ENCODE data around the gene BRAF.
"Not testable (repeated sequence)": the region's sequence is repeated elsewhere in the genome, so short reads cannot be mapped to it uniquely, and the experiment has no call there.

BRAF gene

DNA sequence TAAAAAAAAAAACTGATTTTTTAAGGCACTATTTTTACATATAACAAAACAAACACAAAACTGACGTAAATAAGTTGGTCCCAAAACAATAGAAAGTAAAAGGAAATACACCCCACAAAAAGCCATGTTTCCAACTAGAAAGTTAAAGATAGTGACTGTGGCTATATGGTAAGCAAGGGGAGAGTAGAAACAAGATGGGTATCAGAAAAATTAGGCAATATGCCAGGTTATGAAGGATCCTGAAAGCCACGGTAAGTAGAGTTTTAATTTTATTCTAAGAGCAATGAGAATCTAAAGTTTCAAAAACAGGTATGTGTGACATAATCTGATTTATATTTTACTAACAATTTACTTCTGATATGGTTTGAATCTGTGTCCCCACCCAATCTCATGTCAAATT lies 61.5 kb downstream of the BRAF start:
- Histone ChIP-seq H3K4me1 (ENCODE audit: control insufficient read depth in 2 of 2, insufficient read depth in 2 of 2, low read length in 2 of 2) (no peaks in the 10 kb centered on the region), H3K27me3 (ENCODE audit: control insufficient read depth in 2 of 2, insufficient read depth in 2 of 2, low read length in 2 of 2) (no peaks in the 10 kb centered on the region), H3K27ac (ENCODE audit: low read depth in 2 of 2, low read length in 2 of 2) (no peak overlapping the region), H3K36me3 (ENCODE audit: control insufficient read depth in 2 of 2, insufficient read depth in 2 of 2, low read length in 2 of 2) (no peaks in the 10 kb centered on the region), H3K9ac (ENCODE audit: low read depth in 1 of 2, low read length in 2 of 2) (no peak overlapping the region), H3K4me3 (ENCODE audit: low read length in 2 of 2) (no peak overlapping the region), H3K9me3 (ENCODE audit: control insufficient read depth in 2 of 2, low read length in 2 of 2) (no peaks in the 10 kb centered on the region)

DNA sequence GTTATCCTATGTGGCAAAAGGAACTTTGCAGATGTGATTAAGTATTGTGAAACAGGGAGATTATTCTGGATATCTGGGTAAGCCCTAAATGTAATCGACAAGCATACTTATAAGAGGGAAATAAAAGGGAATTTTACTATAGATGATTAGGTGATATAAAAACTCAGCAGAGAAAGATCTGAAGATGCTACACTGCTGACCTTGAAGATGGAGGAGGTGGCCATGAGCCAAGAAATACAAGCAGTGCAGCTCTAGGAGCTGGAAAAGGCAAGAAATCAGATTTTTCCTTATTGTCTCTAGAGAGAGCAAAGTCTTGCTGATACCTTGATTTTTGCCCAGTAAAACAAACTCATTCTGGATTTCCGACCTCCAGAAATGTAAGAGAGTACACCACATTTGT lies 67.7 kb downstream of the BRAF start:
- Histone ChIP-seq H3K9ac (ENCODE audit: low read depth in 1 of 2, low read length in 2 of 2) (no peak overlapping the region), H3K27me3 (ENCODE audit: control insufficient read depth in 2 of 2, insufficient read depth in 2 of 2, low read length in 2 of 2) (no peaks in the 10 kb centered on the region), H3K27ac (ENCODE audit: low read depth in 2 of 2, low read length in 2 of 2) (no peak overlapping the region)

DNA sequence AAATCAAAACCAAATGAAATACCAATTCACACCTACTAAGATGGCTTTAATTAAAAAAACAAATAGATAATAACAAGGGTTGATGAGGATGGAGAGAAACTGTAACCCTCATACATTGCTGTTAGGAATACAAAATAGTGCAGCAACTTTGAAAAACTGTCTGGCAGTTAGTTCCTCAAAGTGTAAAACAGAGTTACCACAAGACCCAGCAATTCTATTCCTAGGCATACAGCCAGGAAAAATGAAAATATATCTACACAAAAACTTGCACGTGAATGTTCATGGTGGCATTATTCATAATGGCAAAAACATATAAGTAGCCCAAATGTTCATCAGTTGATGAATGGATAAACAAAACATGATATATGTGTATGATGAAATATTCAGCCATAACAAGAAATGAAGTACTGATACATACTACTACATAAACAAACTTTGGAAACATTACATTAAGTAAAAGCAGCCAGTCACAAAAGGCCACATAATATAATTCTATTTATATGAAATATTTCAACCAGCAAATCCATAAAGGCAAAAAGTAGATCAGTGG lies 83.5 kb downstream of the BRAF start:
- no peak overlapping the region for H3K27ac ChIP-seq (ENCODE audit: low read depth in 2 of 2, low read length in 2 of 2)
- no peak overlapping the region for H3K9ac ChIP-seq (ENCODE audit: low read depth in 1 of 2, low read length in 2 of 2)
- no peaks in the 10 kb centered on the region for H3K9me3 ChIP-seq (ENCODE audit: control insufficient read depth in 2 of 2, low read length in 2 of 2)
- no peaks in the 10 kb centered on the region for H3K4me1 ChIP-seq (ENCODE audit: control insufficient read depth in 2 of 2, insufficient read depth in 2 of 2, low read length in 2 of 2)
- H3K4me3 ChIP-seq (ENCODE audit: low read length in 2 of 2) = no peak overlapping the region
- peaks cover 0 to 3% of the 10 kb centered on the region in 2 donors for H3K36me3 ChIP-seq (ENCODE audit: control insufficient read depth in 2 of 2, insufficient read depth in 2 of 2, low read length in 2 of 2)
- H3K27me3 ChIP-seq (ENCODE audit: control insufficient read depth in 2 of 2, insufficient read depth in 2 of 2, low read length in 2 of 2) = no peaks in the 10 kb centered on the region

More for the DNA sequence above, 67.7 kb downstream of the BRAF start:
- Histone ChIP-seq H3K4me3 (ENCODE audit: low read length in 2 of 2) (no peak overlapping the region), H3K4me1 (ENCODE audit: control insufficient read depth in 2 of 2, insufficient read depth in 2 of 2, low read length in 2 of 2) (no peaks in the 10 kb centered on the region), H3K36me3 (ENCODE audit: control insufficient read depth in 2 of 2, insufficient read depth in 2 of 2, low read length in 2 of 2) (no peaks in the 10 kb centered on the region), H3K9me3 (ENCODE audit: control insufficient read depth in 2 of 2, low read length in 2 of 2) (no peaks in the 10 kb centered on the region)

DNA sequence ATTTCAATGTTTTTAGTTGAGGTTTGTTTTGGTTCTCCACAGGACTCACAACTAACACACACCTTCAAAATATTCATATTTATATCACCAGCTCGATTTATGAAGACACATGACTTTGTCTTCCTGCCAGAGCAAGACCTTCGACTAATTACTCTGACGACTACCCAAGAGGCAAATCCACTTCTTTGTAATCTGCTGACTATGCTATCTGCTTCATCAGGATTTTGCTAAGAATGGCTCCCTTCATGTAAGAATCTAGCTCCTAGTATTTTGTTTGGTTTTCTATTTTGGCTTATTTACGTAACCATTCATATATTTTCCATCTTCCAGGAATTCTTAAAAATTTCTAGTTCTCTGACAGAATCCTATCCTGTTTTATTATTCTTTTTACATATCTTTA lies 93.0 kb downstream of the BRAF start:
- no peaks in the 10 kb centered on the region for H3K9me3 ChIP-seq (ENCODE audit: control insufficient read depth in 2 of 2, low read length in 2 of 2)
- no peak overlapping the region for H3K4me3 ChIP-seq (ENCODE audit: low read length in 2 of 2)
- peaks cover 4 to 10% of the 10 kb centered on the region in 2 donors for H3K36me3 ChIP-seq (ENCODE audit: control insufficient read depth in 2 of 2, insufficient read depth in 2 of 2, low read length in 2 of 2)
- H3K4me1 ChIP-seq (ENCODE audit: control insufficient read depth in 2 of 2, insufficient read depth in 2 of 2, low read length in 2 of 2) = no peaks in the 10 kb centered on the region
- H3K9ac ChIP-seq (ENCODE audit: low read depth in 1 of 2, low read length in 2 of 2) = no peak overlapping the region
- no peak overlapping the region for H3K27ac ChIP-seq (ENCODE audit: low read depth in 2 of 2, low read length in 2 of 2)
- no peaks in the 10 kb centered on the region for H3K27me3 ChIP-seq (ENCODE audit: control insufficient read depth in 2 of 2, insufficient read depth in 2 of 2, low read length in 2 of 2)

DNA sequence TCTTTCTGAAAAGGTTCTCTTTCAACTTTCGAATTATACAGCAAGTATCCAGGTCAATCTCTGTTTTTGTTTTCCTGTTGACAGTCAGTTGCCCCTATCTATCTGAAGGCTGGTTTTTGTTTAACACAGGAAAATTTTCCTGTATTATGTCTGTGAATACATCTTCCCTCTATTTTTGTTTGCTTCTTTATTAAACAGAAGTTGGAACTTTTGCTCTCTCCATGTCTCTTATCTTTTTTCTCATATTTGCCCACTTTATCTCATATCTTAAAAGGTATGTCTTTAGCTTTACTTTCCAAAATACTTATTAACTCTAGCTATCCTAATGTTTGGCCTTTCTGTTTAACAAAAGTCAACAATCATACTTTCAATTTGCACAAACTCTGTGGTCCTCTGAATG lies 95.0 kb downstream of the BRAF start:
- Histone ChIP-seq H3K4me1 (ENCODE audit: control insufficient read depth in 2 of 2, insufficient read depth in 2 of 2, low read length in 2 of 2) (no peaks in the 10 kb centered on the region), H3K9ac (ENCODE audit: low read depth in 1 of 2, low read length in 2 of 2) (no peak overlapping the region), H3K9me3 (ENCODE audit: control insufficient read depth in 2 of 2, low read length in 2 of 2) (no peaks in the 10 kb centered on the region), H3K27me3 (ENCODE audit: control insufficient read depth in 2 of 2, insufficient read depth in 2 of 2, low read length in 2 of 2) (no peaks in the 10 kb centered on the region), H3K4me3 (ENCODE audit: low read length in 2 of 2) (no peak overlapping the region), H3K27ac (ENCODE audit: low read depth in 2 of 2, low read length in 2 of 2) (no peak overlapping the region), H3K36me3 (ENCODE audit: control insufficient read depth in 2 of 2, insufficient read depth in 2 of 2, low read length in 2 of 2) (peaks cover 6 to 10% of the 10 kb centered on the region in 2 donors)

DNA sequence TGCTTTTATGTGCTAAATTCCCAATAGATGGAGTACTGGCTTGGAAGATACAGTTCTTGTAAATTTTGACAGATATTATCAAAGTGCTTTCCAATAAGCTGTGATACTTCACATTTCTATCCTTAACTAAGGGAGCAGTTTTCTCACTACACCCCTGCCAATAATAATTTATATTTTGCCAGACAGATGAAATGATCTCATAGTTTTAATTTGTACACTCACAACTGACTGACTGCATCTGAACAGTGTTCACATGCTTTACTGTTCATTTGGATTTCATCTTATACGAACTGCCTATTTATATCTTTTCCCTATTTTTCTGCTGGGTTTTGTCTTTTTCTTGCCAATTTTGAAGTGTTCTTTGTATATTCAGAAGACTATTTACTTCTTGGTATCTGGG lies 96.0 kb downstream of the BRAF start:
- no peaks in the 10 kb centered on the region for H3K4me1 ChIP-seq (ENCODE audit: control insufficient read depth in 2 of 2, insufficient read depth in 2 of 2, low read length in 2 of 2)
- no peak overlapping the region for H3K9ac ChIP-seq (ENCODE audit: low read depth in 1 of 2, low read length in 2 of 2)
- no peaks in the 10 kb centered on the region for H3K27me3 ChIP-seq (ENCODE audit: control insufficient read depth in 2 of 2, insufficient read depth in 2 of 2, low read length in 2 of 2)
- peaks cover 2 to 5% of the 10 kb centered on the region in 2 donors for H3K36me3 ChIP-seq (ENCODE audit: control insufficient read depth in 2 of 2, insufficient read depth in 2 of 2, low read length in 2 of 2)
- H3K9me3 ChIP-seq (ENCODE audit: control insufficient read depth in 2 of 2, low read length in 2 of 2) = no peaks in the 10 kb centered on the region
- no peak overlapping the region for H3K4me3 ChIP-seq (ENCODE audit: low read length in 2 of 2)
- no peak overlapping the region for H3K27ac ChIP-seq (ENCODE audit: low read depth in 2 of 2, low read length in 2 of 2)

DNA sequence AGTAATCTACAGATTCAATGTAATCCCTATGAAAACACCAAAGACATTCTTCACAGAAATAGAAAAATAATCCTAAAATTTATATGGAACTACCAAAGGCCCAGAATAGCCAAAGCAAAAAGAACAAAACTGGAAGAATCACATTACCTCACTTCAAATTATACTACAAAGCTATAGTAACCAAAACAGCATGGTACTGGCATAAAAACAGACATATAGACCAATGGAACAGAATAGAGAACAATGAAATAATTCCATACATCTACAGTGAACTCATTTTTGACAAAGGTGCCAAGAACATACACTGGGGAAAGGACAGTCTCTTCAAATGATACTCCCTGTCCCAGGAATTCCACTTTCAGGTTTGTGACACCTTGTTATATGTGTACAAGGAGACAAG lies 107.3 kb downstream of the BRAF start:
- H3K9ac ChIP-seq (ENCODE audit: low read depth in 1 of 2, low read length in 2 of 2); H3K27me3 ChIP-seq (ENCODE audit: control insufficient read depth in 2 of 2, insufficient read depth in 2 of 2, low read length in 2 of 2); H3K4me1 ChIP-seq (ENCODE audit: control insufficient read depth in 2 of 2, insufficient read depth in 2 of 2, low read length in 2 of 2); H3K4me3 ChIP-seq (ENCODE audit: low read length in 2 of 2); H3K27ac ChIP-seq (ENCODE audit: low read depth in 2 of 2, low read length in 2 of 2); H3K36me3 ChIP-seq (ENCODE audit: control insufficient read depth in 2 of 2, insufficient read depth in 2 of 2, low read length in 2 of 2); H3K9me3 ChIP-seq (ENCODE audit: control insufficient read depth in 2 of 2, low read length in 2 of 2): not testable (repeated sequence)

DNA sequence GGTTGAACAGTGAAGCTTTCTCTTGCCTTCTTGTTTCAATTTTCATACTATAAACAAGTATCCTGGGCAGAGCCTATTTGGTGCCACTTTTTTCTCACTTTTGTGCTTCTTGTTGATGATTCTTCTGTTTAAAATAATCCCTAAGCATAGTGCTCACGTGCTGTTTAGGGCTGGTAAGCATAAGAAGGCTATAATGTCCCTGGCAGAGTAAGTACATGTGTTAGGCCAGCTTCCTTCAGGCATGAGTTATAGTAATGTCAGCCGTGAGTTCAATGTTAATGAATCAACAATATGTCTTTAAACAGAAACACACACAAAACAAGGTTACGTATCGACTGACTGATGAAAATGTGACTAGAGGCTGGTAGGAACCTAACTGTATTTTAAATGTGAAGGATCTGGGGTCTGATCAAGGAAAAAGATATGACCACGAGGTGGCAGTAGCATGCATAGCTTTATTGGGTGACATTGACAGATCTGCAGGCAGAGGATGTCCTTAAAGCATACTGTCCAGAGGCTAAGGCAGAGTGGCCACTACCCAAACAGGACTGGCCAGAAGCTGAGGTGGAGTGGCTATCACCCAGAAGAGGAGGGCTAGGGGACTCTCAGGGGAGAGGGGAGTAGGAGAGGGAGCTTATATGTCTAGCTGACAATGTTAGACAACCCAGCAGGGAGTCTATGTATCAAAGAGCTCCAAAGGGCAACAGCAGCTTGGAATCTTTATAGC lies 113.7 kb downstream of the BRAF start:
- H3K36me3 ChIP-seq (ENCODE audit: control insufficient read depth in 2 of 2, insufficient read depth in 2 of 2, low read length in 2 of 2) = no peaks in the 10 kb centered on the region
- H3K9me3 ChIP-seq (ENCODE audit: control insufficient read depth in 2 of 2, low read length in 2 of 2) = no peaks in the 10 kb centered on the region
- H3K4me3 ChIP-seq (ENCODE audit: low read length in 2 of 2) = no peak overlapping the region
- peaks cover 0 to 2% of the 10 kb centered on the region in 2 donors for H3K4me1 ChIP-seq (ENCODE audit: control insufficient read depth in 2 of 2, insufficient read depth in 2 of 2, low read length in 2 of 2)
- no peak overlapping the region for H3K27ac ChIP-seq (ENCODE audit: low read depth in 2 of 2, low read length in 2 of 2)
- H3K9ac ChIP-seq (ENCODE audit: low read depth in 1 of 2, low read length in 2 of 2) = no peak overlapping the region
- H3K27me3 ChIP-seq (ENCODE audit: control insufficient read depth in 2 of 2, insufficient read depth in 2 of 2, low read length in 2 of 2) = no peaks in the 10 kb centered on the region

DNA sequence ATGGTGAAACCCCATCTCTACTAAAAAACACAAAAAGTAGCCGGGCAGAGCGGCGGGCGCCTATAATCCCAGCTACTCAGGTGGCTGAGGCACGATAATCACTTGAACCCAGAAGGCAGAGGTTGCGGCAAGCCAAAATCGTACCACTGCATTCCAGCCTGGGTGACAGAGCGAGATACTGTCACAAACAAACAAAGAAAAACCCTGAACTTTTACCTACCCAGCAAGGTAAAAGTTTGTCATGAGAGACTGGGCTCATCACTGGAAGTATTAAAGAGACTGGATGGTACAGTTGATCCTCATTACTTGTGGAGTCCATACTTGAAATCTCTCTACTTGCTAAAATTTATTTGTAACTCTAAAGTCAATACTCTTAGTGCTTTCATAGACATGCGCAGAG lies 114.3 kb downstream of the BRAF start:
- Histone ChIP-seq H3K27ac (ENCODE audit: low read depth in 2 of 2, low read length in 2 of 2) (no peak overlapping the region), H3K9me3 (ENCODE audit: control insufficient read depth in 2 of 2, low read length in 2 of 2) (no peaks in the 10 kb centered on the region), H3K4me3 (ENCODE audit: low read length in 2 of 2) (no peak overlapping the region), H3K36me3 (ENCODE audit: control insufficient read depth in 2 of 2, insufficient read depth in 2 of 2, low read length in 2 of 2) (no peaks in the 10 kb centered on the region), H3K27me3 (ENCODE audit: control insufficient read depth in 2 of 2, insufficient read depth in 2 of 2, low read length in 2 of 2) (no peaks in the 10 kb centered on the region), H3K4me1 (ENCODE audit: control insufficient read depth in 2 of 2, insufficient read depth in 2 of 2, low read length in 2 of 2) (peaks cover 0 to 2% of the 10 kb centered on the region in 2 donors), H3K9ac (ENCODE audit: low read depth in 1 of 2, low read length in 2 of 2) (no peak overlapping the region)

DNA sequence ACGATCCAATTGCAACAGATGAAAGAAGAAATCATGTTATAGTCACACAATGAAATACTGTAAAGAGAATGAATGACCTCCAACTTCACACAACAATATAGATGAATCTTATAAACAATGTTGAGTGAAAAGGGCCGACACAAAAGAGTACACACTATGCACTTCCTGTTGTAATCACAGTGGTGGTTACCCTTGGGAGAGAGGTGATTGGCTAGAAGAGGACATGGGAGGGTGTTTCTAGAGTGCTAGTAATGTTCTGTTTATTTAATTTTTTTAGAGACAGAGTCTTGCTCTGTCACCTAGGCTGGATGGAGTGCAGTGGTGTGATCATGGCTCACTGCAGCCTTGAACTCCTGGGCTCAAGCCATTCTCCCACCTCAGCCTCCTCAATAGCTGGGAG lies 145.8 kb downstream of the BRAF start:
- Histone ChIP-seq H3K9ac (ENCODE audit: low read depth in 1 of 2, low read length in 2 of 2) (no peak overlapping the region), H3K27ac (ENCODE audit: low read depth in 2 of 2, low read length in 2 of 2) (no peak overlapping the region), H3K9me3 (ENCODE audit: control insufficient read depth in 2 of 2, low read length in 2 of 2) (no peaks in the 10 kb centered on the region), H3K4me1 (ENCODE audit: control insufficient read depth in 2 of 2, insufficient read depth in 2 of 2, low read length in 2 of 2) (no peaks in the 10 kb centered on the region), H3K27me3 (ENCODE audit: control insufficient read depth in 2 of 2, insufficient read depth in 2 of 2, low read length in 2 of 2) (no peaks in the 10 kb centered on the region), H3K4me3 (ENCODE audit: low read length in 2 of 2) (no peak overlapping the region), H3K36me3 (ENCODE audit: control insufficient read depth in 2 of 2, insufficient read depth in 2 of 2, low read length in 2 of 2) (peaks cover 25 to 31% of the 10 kb centered on the region in 2 donors)
